DOHH2 (cell line): Measurements from ENCODE around the gene TACR2.

Experiments used
- H3F3A ChIP-seq: fragments of 200-600 bp; sonication (generic), shearing (Covaris generic); 2 replicates; pipeline ENCODE4 v1.6.0; 2016; ENCODE audit warnings: antibody characterized with exemption, mild to moderate bottlenecking; ENCODE audit not compliant: control insufficient read depth, insufficient read depth
- H3K27ac ChIP-seq: fragments of 200-600 bp; sonication (generic); 2 replicates; pipeline ENCODE4 v1.5.1; 2014; ENCODE audit warnings: low read depth, mild to moderate bottlenecking, low read length, moderate library complexity
- H3K27me3 ChIP-seq: fragments of 200-600 bp; sonication (generic); 2 replicates; pipeline ENCODE4 v1.6.1; 2014; ENCODE audit warnings: mild to moderate bottlenecking, low read length, mixed read lengths; ENCODE audit not compliant: control insufficient read depth
- H3K36me3 ChIP-seq: fragments of 200-600 bp; sonication (generic); 2 replicates; pipeline ENCODE4 v1.6.1; 2014; ENCODE audit warnings: mild to moderate bottlenecking, low read length, moderate library complexity, mixed read lengths; ENCODE audit not compliant: control insufficient read depth
- H3K4me1 ChIP-seq: fragments of 200-600 bp; sonication (generic); 2 replicates; pipeline ENCODE4 v1.6.1; 2014; ENCODE audit warnings: mild to moderate bottlenecking, low read length, mixed read lengths; ENCODE audit not compliant: control insufficient read depth
- H3K4me2 ChIP-seq: fragments of 200-600 bp; sonication (generic); 2 replicates; pipeline ENCODE4 v1.6.0; 2014; ENCODE audit warnings: mild to moderate bottlenecking, low read length, moderate library complexity
- H3K4me3 ChIP-seq: fragments of 200-600 bp; sonication (generic); 2 replicates; pipeline ENCODE4 v1.5.1; 2014; ENCODE audit warnings: mild to moderate bottlenecking, low read length, mixed read lengths
- H3K79me2 ChIP-seq: fragments of 200-600 bp; sonication (generic); 2 replicates; pipeline ENCODE4 v1.6.1; 2014; ENCODE audit warnings: mild to moderate bottlenecking, low read length, mixed read lengths; ENCODE audit not compliant: control insufficient read depth
- H3K9me2 ChIP-seq: fragments of 200-600 bp; sonication (generic); replicated peaks from 2 replicates; pipeline ENCODE4 v1.6.1; 2014; ENCODE audit warnings: mild to moderate bottlenecking, low read length, mixed read lengths; ENCODE audit not compliant: control insufficient read depth
- H3K9me3 ChIP-seq: fragments of 200-600 bp; sonication (generic); 2 replicates; pipeline ENCODE4 v1.6.1; 2014; ENCODE audit warnings: antibody characterized with exemption, low read length, mixed read lengths; ENCODE audit not compliant: control insufficient read depth, insufficient read depth
- H4K20me1 ChIP-seq: fragments of 200-600 bp; sonication (generic); 2 replicates; pipeline ENCODE4 v1.6.0; 2014; ENCODE audit warnings: low read depth, mild to moderate bottlenecking, antibody characterized with exemption, low read length, moderate library complexity; ENCODE audit not compliant: control insufficient read depth, insufficient read depth
- CTCF ChIP-seq: fragments of 200-600 bp; sonication (generic); IDR thresholded peaks from one replicate; pipeline ENCODE4 v1.5.1; 2014; ENCODE audit warnings: antibody characterized with exemption, mild to moderate bottlenecking, low read depth, low read length; ENCODE audit not compliant: poor library complexity, severe bottlenecking
- EZH2phosphoT487 ChIP-seq: fragments of 200-600 bp; sonication (generic); IDR thresholded peaks from 2 replicates; pipeline ENCODE4 v1.6.1; 2017; ENCODE audit warnings: borderline replicate concordance, mild to moderate bottlenecking, antibody characterized with exemption, low read length, moderate library complexity, mixed read lengths

The TACR2 gene

GRCh38 chr10:69458430-69459100, 41.8 kb upstream of the TACR2 start:
- H3K4me2 ChIP-seq, result no peak overlapping the region
- H3K4me3 ChIP-seq, result no peak overlapping the region
- peaks cover 10% of the 10 kb centered on the region for H3K4me1 ChIP-seq
- no peak for TF ChIP-seq EZH2phosphoT487
- no peak for TF ChIP-seq CTCF
- no peaks in the 10 kb centered on the region for H3K36me3 ChIP-seq
- no peaks in the 10 kb centered on the region for H3K27me3 ChIP-seq
- no peaks in the 10 kb centered on the region for H4K20me1 ChIP-seq
- no peak overlapping the region for H3K27ac ChIP-seq
- no peaks in the 10 kb centered on the region for H3K79me2 ChIP-seq
- H3K9me2 ChIP-seq, result no peaks in the 10 kb centered on the region
- H3K9me3 ChIP-seq, result no peaks in the 10 kb centered on the region
- no peaks in the 10 kb centered on the region for H3F3A ChIP-seq

GRCh38 chr10:69457771-69458237, 41.1 kb upstream of the TACR2 start:
- H3K4me2 ChIP-seq, result no peak overlapping the region
- H3K4me3 ChIP-seq, result no peak overlapping the region
- H3K4me1 ChIP-seq, result peaks cover 10% of the 10 kb centered on the region

GRCh38 chr10:69456880-69457693, 40.4 kb upstream of the TACR2 start:
- H3K27ac ChIP-seq, result no peak overlapping the region
- TF ChIP-seq EZH2phosphoT487 (no peak), CTCF (no peak)
- H3F3A ChIP-seq, result no peaks in the 10 kb centered on the region
- no peaks in the 10 kb centered on the region for H4K20me1 ChIP-seq
- H3K4me1 ChIP-seq, result peaks cover 10% of the 10 kb centered on the region
- no peaks in the 10 kb centered on the region for H3K9me3 ChIP-seq
- no peaks in the 10 kb centered on the region for H3K36me3 ChIP-seq
- H3K4me3 ChIP-seq, result no peak overlapping the region
- H3K9me2 ChIP-seq, result no peaks in the 10 kb centered on the region
- no peak overlapping the region for H3K4me2 ChIP-seq
- no peaks in the 10 kb centered on the region for H3K27me3 ChIP-seq
- H3K79me2 ChIP-seq, result no peaks in the 10 kb centered on the region

More at GRCh38 chr10:69457771-69458237, 41.1 kb upstream of the TACR2 start:
- Histone ChIP-seq H4K20me1 (no peaks in the 10 kb centered on the region), H3K27me3 (no peaks in the 10 kb centered on the region), H3K9me3 (no peaks in the 10 kb centered on the region), H3K9me2 (no peaks in the 10 kb centered on the region), H3K27ac (no peak overlapping the region), H3K79me2 (no peaks in the 10 kb centered on the region), H3K36me3 (no peaks in the 10 kb centered on the region), H3F3A (no peaks in the 10 kb centered on the region)
- no peak for TF ChIP-seq CTCF
